GM18520 (cell line): ENCODE results near the gene CKLF.
"Not testable (repeated sequence)": the region's sequence is repeated elsewhere in the genome, so short reads cannot be mapped to it uniquely, and the experiment has no call there.

Experiments
- ATAC-seq: cut with Tn5 transposase; IDR thresholded peaks from one replicate; pipeline ENCODE4 v1.9.1; 2021; ENCODE audit not compliant: unreplicated experiment

The CKLF gene

DNA sequence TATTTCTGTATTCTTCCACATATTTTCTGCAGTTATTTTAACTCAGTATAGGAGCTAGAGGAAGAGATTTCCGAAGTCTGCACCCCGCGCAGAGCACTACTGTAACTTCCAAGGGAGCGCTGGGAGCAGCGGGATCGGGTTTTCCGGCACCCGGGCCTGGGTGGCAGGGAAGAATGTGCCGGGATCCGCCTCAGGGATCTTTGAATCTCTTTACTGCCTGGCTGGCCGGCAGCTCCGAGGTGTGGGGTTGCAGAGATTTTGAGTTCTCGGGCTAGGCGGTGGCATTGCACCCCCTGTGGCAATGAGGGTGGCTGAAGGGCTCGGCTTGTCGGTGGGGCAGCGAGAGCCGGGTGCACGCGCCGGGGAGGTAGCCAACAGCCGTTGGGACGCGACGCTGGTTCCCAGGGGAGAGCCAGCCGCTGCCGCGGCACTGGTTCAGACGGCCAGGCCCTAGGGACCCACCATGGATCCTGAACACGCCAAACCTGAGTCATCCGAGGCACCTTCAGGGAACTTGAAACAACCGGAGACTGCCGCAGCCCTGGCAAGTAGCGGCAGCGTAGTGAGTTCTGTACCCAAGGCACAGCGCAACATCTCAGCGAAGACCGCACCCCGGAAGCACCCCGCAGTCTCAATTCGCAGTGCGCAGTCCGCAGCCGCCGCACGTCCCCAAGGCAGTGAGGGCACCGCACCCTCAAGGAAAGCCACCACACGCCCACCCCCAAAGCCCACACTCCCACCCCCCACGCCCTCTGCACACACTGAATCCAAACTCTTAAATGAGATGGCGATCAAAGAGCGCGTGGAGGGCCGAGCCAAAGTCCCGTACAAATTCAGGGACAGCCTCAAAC is 13.9 kb downstream of the CKLF start, which contains the start of gene CMTM1:
TSS of gene CMTM1 (plus strand) at position 389 of the 851 bp plus-strand sequence. CDS start at position 464, 75 bp downstream.
- no peak for ATAC-seq

- not testable (repeated sequence) for ATAC-seq
Observed at GRCh38 chr16:66567270-66567669, 14.9 kb downstream of the CKLF start.

GRCh38 chr16:66568355-66568754 is 16.0 kb downstream of the CKLF start:
- no peak for ATAC-seq

- ATAC-seq = no peak
Observed at GRCh38 chr16:66569131-66569530, 16.8 kb downstream of the CKLF start.

DNA sequence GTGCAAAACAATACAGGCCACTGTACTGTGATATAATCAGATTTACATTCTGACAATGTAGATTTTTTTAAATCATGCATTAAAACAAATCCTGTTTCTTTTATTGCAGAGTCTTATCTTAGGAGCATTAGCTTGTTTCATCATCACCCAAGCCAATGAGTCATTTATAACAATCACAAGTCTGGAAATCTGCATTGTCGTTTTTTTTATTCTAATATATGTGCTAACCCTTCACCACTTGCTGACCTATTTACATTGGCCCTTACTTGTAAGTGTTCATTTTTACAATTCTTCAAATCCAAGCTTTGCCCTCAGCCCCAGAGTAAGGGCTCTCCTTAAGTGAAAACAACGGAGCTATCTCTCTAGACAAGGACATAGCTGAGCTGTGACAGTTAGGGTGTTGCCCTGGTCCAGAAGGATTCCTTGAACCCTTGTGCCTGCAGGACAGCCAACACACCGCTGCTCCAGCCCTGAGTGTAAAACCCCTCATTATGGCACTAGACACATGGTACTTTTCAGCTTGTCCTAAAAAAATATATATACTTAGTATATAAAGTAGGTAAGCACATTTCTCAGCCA is 17.5 kb downstream of the CKLF start:
- ATAC-seq = no peak

GRCh38 chr16:66572356-66572755 is 20.0 kb downstream of the CKLF start:
- no peak for ATAC-seq

- ATAC-seq = no peak
Observed at GRCh38 chr16:66574081-66574480, 21.7 kb downstream of the CKLF start.

DNA sequence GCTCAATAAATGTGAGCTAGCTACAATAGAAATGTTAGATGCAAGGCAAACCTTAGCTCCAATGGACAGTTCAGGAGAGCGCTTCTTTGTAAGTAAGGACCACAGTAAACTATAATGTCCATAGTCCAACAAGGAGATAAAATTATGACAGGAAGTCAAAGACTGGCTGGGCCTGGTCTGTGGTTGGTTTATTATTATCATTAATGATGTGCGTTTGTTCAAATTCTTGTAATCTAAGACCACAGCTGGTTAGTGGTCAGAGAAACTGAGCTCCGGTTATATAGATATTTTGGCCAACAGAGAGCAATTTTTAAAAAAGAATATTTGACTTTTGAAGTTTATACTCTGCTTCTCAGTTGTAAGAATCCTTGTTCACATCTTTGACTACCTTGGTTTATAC is 22.2 kb downstream of the CKLF start:
- ATAC-seq = no peak

- ATAC-seq = no peak
Observed at GRCh38 chr16:66575060-66575459, 22.7 kb downstream of the CKLF start.

GRCh38 chr16:66576296-66576695 is 23.9 kb downstream of the CKLF start:
- ATAC-seq = no peak

- no peak for ATAC-seq
Observed at GRCh38 chr16:66578651-66579531, 26.5 kb downstream of the CKLF start, which contains the start of gene CMTM2. TSS of gene CMTM2 (plus strand) at chr16:66579463. CDS start at chr16:66579608, 145 bp downstream.

DNA sequence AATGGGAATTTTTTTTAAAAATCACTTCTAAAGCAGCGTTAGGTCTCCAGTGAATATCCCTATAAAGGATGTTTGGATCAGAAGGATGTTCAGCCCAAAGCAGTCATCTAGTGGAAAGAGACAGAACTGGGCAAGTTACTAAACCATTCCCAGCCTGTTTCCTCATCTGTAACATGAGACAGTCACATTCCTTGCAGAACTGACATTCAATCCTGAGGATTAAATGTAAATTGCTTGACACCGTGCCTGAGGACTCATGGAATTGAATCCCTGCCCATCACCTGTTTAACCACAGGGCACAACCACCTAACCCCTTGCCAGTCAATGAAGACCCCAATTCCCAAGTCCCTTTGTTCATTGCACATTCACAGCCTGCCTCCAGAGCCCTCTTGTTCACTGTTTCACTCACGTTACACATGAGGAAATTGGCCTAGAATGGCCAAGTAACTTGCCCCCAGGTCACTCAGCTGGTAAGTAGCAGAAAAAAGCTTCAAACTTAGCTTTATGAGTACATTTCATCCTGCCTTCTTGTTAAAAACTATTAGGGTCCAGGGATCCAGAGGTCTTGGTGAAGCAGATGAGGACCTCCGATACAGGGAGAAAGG is 28.3 kb downstream of the CKLF start:
- no peak for ATAC-seq

GRCh38 chr16:66581246-66581952 is 29.0 kb downstream of the CKLF start:
- ATAC-seq = no peak

DNA sequence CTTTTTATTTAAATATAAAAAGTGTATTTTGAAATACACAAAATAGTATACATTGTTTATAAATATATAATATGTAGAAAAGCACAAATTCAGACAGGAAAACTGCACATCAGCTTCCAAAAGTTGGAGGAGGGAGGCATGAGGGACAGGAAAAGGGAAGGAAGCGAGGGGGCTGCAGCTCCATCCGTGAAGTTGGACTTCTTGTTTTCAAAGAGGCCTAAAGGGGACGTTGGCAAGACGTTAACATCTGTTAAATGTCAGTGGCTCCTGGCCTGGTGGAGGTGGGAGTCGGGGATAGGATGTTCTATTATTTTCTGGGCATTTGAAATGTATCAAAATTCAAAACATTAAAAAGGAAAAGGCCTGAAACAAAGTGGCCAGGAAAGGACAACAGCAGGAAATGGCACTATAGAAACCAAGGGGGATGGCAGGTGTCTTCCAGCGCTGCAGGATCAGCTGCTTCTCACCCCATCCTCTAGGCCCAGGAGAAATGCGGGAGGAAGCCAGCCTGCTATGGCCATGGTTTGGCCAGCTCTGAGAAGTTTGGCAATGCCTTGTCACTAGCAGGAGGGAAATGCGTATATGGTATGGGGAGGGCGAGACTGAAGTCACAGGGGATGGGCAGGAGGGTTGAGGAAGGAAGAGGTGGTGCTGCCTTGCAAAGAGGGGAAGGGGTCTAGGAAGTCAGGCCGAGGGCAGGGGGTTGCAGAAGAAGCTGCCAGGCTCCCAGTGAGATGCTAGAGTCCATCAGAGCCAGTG is 33.3 kb downstream of the CKLF start:
- ATAC-seq = no peak

GRCh38 chr16:66587881-66588600 is 35.7 kb downstream of the CKLF start:
- no peak for ATAC-seq

DNA sequence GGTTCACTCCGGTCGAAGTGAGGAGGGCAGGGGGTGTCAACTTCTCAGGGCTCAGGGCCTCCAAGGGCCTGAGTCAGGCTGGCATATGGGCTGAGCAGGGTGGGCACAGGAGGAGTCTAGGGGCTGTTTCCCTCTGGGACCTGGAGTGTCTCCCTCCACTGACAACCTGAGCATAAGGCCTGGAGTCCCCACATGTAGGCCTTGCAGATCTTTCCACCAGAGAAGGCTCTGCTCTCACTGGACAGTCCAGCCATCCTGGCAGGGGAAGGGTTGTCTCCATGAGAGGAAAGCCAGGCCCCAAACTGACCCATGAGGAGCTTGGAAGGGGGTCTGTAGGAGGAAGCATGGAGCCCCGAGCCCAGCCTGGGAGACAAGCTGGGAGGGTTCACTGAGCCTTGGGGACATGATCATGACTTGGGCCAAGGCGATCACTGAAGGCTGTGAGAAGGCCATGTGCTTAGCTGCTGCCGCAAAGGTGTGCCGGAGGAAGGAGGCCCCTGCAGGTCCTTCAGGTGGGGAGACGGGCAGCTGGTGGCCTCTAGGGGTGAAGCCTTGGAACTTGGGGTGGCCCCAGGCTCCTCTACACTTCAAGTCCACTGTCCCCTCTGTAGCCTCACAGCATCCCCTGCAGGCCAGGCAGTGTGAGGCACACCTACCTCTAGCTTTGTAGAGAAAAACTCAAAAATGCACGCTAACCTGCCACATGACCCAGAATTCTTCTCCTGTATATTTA is 36.8 kb downstream of the CKLF start:
- no peak for ATAC-seq

DNA sequence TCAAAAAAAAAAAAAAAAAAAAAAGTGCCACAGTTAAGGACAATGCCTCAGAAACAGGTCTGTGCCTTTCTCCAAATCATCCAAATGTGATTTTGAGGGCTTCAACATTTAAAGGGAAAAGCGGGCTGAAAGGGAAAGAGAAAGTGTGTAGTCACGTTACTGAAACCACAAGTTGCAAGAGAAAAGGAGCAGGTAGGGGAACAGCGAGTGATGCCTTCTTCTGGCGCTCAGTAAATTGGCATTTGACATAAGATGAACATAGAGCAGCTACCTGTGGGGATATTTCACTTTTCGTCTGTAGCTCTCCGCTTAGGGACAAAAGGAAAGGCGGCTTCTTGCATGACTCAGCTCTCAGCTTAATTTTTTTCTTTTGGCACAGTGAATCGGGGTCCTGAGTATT is 37.9 kb downstream of the CKLF start:
- ATAC-seq = no peak

- ATAC-seq = no peak
Observed at GRCh38 chr16:66591018-66591417, 38.6 kb downstream of the CKLF start.
